GM19043 (cell line): ENCODE data around the gene IBTK.
"Not testable (repeated sequence)": the region's sequence is repeated elsewhere in the genome, so short reads cannot be mapped to it uniquely, and the experiment has no call there.

ENCODE experiments used
- ATAC-seq: cut with Tn5 transposase; IDR thresholded peaks from one replicate; pipeline ENCODE4 v1.9.1; 2021; ENCODE audit warnings: low read depth; ENCODE audit not compliant: unreplicated experiment

The IBTK gene

GRCh38 chr6:82246802-82247504, 591 bp downstream of the IBTK start:
- ATAC-seq = peak; percentile 24

- no peak for ATAC-seq
Measured at GRCh38 chr6:82246370-82246769, 1.2 kb downstream of the IBTK start.

GRCh38 chr6:82245376-82245775, 2.2 kb downstream of the IBTK start:
- no peak for ATAC-seq

DNA sequence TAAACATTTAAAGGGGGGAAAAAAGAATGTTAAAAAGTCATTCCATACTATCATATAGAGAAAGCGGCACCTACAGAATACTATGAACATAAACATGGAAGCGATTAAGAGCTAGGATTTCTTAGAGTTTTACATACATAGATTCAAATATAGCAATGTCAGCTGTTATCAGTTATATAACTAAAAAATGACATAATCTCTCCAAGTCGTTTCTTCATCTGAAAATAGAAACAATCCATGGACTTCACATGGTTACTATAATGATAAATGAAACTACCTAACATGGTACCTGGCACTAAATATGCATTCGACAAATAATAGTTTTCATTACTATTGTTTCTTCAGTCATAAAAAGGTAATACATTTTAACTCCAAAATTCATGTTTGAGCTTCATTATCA, 3.7 kb downstream of the IBTK start:
- no peak for ATAC-seq

GRCh38 chr6:82240186-82240585, 7.4 kb downstream of the IBTK start:
- ATAC-seq = no peak

DNA sequence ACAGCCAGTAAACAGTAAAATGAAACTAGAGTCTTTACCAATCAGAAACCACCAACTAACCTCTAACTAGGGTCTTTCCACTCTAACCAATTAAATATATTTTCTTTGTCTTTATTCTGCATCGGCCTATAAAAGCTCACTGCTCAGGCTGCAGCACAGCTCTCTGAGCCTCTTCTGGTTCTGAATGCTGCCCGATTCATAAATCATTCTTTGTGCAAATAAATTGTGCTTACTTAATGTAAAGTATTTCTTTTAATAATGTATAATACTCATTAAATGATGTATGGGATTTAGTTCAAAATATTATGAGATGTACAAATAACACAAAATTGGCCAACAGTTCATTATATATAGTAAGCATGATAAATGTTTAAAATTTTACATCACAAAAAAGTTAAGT, 7.9 kb downstream of the IBTK start:
- no peak for ATAC-seq

DNA sequence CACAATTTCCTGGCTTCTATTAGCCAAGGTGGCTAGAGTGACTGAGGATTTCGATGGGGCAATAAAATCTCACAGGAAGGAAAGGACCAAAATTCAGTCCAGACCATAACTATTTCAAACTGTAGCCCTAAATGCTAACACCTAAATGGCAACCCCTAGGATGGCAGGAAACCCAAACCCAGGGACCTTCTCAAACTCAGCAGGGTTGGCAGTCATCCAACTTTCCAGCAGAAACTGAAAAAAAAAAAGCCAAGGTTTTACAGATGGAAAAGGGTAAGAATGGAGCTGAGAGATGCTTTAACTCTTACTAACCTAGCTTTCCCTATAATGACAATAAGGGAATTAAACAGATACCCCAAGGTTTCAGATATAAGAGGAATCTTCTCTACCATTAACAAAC, 10.5 kb downstream of the IBTK start:
- ATAC-seq = no peak

- ATAC-seq = peak; percentile 98
Measured at GRCh38 chr6:82227770-82228169, 19.8 kb downstream of the IBTK start.

- ATAC-seq = no peak
Measured at GRCh38 chr6:82220167-82220566, 27.4 kb downstream of the IBTK start.

GRCh38 chr6:82217018-82217586, 30.4 kb downstream of the IBTK start:
- ATAC-seq = peak; percentile 95

- ATAC-seq = no peak
Measured at GRCh38 chr6:82216549-82216948, 31.0 kb downstream of the IBTK start.

DNA sequence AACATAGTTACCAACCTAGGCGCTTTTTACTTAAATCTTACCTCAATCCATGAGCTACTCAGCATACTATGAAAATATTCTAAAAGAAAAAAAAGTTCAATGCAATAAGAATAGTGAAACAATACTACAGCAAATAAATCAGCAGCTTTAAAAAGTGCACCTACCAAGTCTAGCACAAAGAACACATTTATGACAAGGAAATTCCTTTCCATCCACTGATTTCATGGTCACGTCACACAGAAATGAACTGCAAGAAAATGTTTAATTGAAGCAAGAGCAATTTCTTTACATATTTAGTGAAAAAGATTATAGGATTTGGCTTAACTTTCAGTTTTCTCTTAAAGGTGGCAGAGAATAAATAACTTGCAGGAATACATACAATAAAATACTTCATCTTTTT, 36.2 kb downstream of the IBTK start:
- no peak for ATAC-seq

DNA sequence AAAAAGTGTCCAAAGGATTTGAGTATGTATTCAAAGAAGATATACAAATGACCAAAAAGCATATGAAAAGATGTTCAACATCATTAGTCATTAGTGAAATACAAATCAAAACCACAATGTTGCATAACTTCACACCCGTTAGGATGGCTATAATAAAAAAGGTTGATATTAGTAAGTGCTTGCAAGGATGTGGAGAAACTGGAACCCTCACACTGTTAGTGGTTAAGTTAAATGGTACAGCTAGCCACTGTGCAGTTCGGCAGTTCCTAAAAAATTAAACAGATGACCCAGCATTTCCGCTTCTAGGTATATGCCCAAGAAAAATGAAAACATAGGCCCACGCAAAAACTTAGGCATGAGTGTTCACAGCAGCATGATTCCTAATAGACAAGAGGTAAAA, 38.6 kb downstream of the IBTK start:
- ATAC-seq = no peak

GRCh38 chr6:82205930-82206392, 41.6 kb downstream of the IBTK start:
- ATAC-seq = no peak

DNA sequence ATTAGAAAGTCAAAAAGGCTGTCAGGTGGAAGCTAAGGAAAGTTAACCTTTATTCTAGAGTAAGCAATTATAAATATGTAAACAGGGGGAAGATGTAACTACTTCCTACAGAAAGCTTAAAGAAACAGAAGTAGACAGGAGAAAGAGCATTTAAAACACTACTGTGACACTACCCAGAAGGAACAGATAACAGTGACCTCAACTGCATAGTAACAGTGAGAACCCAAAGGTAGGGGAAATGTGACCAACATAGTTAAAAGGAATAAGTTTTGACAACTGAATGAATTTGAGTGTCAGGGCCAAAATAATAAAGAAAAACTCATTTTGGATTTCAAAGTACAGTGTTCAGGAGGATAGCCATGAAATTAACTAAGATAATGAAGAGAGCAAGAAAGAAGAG, 43.5 kb downstream of the IBTK start:
- no peak for ATAC-seq

DNA sequence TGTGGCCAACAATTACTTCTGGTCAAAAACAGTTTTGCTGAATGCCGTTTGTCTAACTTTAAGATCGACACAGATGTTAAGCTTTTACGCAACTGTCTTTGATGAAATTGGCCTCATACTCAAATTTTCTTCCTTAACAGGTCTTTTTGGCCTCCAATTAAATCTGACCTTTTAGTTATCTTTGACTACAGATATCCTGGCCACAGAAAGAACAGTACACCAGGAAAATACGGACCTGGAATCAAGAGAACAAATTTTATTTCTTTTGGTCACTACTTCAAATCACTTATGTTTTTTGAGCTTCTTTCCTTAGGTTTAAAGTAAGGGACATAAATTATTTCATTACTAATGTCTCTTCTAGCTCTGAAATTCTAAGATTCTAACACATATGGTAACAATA, 49.8 kb downstream of the IBTK start:
- ATAC-seq = no peak

DNA sequence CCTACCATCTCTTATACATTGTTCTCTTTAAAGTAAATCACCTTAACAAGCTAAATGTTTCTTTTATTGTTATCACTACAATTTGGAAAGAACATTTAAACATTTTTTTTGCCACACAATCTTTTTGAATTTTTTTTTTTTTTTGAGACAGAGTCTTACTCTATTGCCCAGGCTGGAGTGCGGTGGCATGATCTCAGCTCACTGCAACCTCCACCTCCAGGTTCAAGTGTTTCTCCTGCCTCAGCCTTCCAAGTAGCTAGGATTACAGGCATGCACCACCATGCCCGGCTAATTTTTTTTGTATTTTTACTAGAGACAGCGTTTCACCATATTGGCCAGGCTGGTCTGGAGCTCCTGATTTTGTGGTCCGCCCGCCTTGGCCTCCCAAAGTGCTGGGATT, 50.3 kb downstream of the IBTK start:
- not testable (repeated sequence) for ATAC-seq

GRCh38 chr6:82196161-82196560, 51.4 kb downstream of the IBTK start:
- no peak for ATAC-seq

DNA sequence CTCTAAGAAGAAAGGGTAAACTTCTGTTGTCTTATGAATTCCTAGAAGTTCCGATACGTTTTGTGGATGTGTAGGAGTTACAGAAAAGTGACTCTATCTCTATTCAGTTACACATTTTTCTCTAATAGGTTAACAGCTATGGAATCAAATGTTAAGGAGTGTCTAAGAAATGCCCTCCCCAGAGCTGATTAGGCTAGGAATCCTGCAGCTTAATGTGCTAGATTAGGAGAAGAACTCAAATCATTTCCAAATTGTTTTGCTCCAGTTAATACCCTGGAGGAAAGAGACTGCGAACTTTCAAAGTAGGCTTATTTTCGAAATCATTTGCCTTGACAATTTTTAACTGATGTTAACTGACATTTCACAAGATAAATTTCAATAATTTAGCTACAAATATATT, 51.9 kb downstream of the IBTK start:
- no peak for ATAC-seq

- no peak for ATAC-seq
Measured at GRCh38 chr6:82185948-82186535, 61.5 kb downstream of the IBTK start.

DNA sequence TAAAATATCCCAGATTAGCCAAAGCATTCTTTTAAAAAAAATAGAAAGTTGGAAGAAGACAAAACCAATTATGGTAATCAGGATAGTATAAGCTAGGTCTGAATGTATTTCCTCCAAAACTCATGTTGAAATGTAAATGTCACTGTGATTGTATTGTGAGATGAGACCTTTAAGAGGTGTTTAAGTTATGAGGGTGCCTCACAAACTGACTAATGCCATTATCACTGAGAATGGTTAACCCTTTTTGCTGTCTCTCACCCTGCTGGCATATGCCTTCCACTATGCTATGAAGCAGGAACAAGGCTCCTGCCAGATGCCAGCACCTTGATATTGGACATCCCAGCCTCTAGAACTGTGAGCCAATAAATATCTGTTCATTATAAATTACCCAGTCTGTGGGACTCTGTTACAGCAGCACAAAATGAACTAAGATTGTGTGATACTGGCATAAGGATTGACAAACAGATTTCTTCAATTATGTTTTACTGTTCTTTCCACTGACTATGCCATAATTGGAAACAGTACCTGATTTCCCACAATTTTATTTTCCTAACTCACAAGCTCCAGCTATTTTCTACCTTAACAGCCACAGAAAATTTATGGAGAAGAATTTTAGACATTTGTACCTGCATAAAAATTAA, 63.8 kb downstream of the IBTK start:
- ATAC-seq = no peak

DNA sequence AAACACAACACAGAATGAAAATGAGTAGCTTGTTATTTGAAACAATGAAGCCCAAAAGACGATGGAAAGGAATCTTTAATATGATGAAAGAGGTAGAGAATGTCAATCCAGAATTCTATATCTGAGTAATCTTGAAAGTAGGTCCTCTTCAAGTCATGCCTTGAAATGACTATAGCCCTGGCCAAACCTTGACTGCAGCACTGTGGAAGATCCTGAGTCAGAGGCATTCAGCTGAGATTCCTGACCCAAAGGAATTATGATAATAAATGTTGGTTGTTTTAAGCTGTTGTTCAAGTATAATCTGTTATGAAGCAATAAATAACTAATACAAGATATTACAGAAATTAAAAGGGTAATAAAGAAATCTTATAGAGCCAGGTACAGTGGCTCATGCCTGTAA, 64.8 kb downstream of the IBTK start:
- no peak for ATAC-seq
